ENCODE measurements around the gene MBNL2. TPM values are rescaled to one million over a fixed set of nuclear protein-coding genes. Genes with fewer than 3 reads are reported as not detected.

MBNL2 gene
- total and polyA plus RNA-seq, 2 of the 13 experiments (the other 11 are each of a cell fraction or from before 2014, with no cell fraction given), result 30.8 to 59.0 TPM

DNA sequence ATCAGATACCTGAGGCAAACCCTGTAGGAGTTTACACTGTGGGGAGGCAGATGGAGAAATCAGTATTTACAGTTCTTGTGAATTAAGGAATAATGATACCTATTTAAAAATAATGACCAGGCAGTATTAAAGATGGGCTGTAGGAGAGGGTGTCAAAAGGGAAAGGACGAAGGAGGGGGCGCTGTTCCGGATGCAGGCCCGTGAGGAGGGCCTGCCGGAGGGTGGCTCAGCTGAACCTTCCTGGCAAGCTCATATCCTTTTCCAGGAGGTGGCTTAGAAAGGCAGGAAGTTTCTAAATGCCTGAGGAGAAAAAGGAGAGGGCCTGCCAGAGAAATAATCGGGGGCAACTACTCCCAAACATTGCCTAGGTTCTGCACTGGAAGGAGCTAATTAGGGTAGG is 46.6 kb downstream of the MBNL2 start:
- Histone ChIP-seq H3K36me3 (replicated peaks in 1 of 2; ENCODE audit: control insufficient read depth in 1 of 2, insufficient read depth in 2 of 2, low read length in 2 of 2) (peaks cover 3 to 30% of the 10 kb centered on the region in 2 experiments; a peak in 4 of 5 replicates), H4K20me1 (ENCODE audit: insufficient read depth, low read length) (peaks cover 9% of the 10 kb centered on the region; the same call in 1 of the 2 replicates), H3K4me2 (ENCODE audit: low read depth, low read length) (no peak overlapping the region), H3K27ac (ENCODE audit: extremely low read length, insufficient read depth, low read length) (peak overlapping the region; percentile 15), H3K79me2 (ENCODE audit: insufficient read depth, low read length) (peaks cover 90% of the 10 kb centered on the region), H3K4me3 (replicated peaks in 1 of 3; ENCODE audit: insufficient read depth in 1 of 3, low read depth in 2 of 3, low read length in 3 of 3) (no peak overlapping the region), H3K9ac (ENCODE audit: insufficient read depth, low read depth, low read length) (no peak overlapping the region), H3K4me1 (ENCODE audit: insufficient read depth, low read length) (peaks cover 76% of the 10 kb centered on the region), H2AFZ (ENCODE audit: low read length) (no peak overlapping the region), H3K9me3 (ENCODE audit: low read length) (no peaks in the 10 kb centered on the region), H3K27me3 (ENCODE audit: control insufficient read depth in 1 of 2, insufficient read depth in 2 of 2, low read length in 2 of 2) (no peaks in the 10 kb centered on the region)
- ChIA-PET POLR2A (interaction anchor here (1.7 kb wide), 1 partner anchor 9 kb away, joined by 9 read pairs; no protein-coding TSS in a partner anchor), CTCF (ENCODE audit: low intra/inter-chr PET ratio, low total read pairs) (no interaction called here)
- 92% methylated on average over 6 of the region's 6 CpGs for WGBS (ENCODE audit: low lambda C conversion rate)
- TF ChIP-seq ZNF746 (CRISPR knock-in tag; IDR thresholded peaks at IDR 0.05) (no peak), POLR2G (IDR thresholded peaks at IDR 0.05; ENCODE audit: low read depth, low read length) (0 out of 2 replicates have a peak, but pooled peaks have one; percentile 25)
- TF ChIP-seq, protein P1, sequence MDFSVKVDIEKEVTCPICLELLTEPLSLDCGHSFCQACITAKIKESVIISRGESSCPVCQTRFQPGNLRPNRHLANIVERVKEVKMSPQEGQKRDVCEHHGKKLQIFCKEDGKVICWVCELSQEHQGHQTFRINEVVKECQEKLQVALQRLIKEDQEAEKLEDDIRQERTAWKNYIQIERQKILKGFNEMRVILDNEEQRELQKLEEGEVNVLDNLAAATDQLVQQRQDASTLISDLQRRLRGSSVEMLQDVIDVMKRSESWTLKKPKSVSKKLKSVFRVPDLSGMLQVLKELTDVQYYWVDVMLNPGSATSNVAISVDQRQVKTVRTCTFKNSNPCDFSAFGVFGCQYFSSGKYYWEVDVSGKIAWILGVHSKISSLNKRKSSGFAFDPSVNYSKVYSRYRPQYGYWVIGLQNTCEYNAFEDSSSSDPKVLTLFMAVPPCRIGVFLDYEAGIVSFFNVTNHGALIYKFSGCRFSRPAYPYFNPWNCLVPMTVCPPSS (IDR thresholded peaks at IDR 0.05), result no peak
- TF ChIP-seq, protein P2, sequence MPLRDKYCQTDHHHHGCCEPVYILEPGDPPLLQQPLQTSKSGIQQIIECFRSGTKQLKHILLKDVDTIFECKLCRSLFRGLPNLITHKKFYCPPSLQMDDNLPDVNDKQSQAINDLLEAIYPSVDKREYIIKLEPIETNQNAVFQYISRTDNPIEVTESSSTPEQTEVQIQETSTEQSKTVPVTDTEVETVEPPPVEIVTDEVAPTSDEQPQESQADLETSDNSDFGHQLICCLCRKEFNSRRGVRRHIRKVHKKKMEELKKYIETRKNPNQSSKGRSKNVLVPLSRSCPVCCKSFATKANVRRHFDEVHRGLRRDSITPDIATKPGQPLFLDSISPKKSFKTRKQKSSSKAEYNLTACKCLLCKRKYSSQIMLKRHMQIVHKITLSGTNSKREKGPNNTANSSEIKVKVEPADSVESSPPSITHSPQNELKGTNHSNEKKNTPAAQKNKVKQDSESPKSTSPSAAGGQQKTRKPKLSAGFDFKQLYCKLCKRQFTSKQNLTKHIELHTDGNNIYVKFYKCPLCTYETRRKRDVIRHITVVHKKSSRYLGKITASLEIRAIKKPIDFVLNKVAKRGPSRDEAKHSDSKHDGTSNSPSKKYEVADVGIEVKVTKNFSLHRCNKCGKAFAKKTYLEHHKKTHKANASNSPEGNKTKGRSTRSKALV (CRISPR knock-in tag; IDR thresholded peaks at IDR 0.05), result no peak
- FAIRE-seq, result no peak
- ATAC-seq, result peak; percentile 42; the same call in 2 of the 3 replicates
- DNase-seq (ENCODE audit: low spot score), result no peak
- in situ Hi-C loops (cut with HindIII; ENCODE audit: extremely low pct_ligation_motif_present, low pct_unique_long_range_greater_than_20kb) (no loop called here), intact Hi-C loops (cut with micrococcal nuclease; ENCODE audit: unreplicated experiment) (no loop called here)
- no TSS peak for BruUV-seq (replicated peaks)

DNA sequence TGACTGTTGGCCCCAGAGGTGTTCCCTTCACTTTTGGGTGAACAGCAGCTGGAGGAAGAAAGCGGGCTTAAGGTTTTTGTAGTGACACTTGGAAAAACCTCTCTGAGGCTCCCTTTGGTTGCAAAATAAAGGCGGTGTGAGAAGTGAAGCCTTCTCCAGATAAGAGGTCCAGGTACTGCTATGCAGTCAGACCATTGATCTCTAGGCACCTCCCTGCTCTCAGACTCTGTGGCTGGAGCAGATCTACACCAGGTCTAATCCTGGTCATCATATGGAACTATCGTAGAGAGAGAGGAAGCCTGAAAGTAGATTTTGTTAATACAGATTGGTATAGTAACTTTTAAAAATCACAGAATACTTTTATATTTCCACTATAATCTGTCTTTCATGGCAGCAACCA is 47.5 kb downstream of the MBNL2 start:
- WGBS (ENCODE audit: low lambda C conversion rate), result 97% methylated on average over 3 of the region's 3 CpGs
- TF ChIP-seq RBM22 (optimal IDR thresholded peaks at IDR 0.05; ENCODE audit: low read length) (peak; percentile 78), RFX1 (IDR thresholded peaks at IDR 0.05) (no peak), PRMT3 (CRISPR knock-in tag; IDR thresholded peaks at IDR 0.05; ENCODE audit: borderline replicate concordance, low read depth) (no peak)
- Histone ChIP-seq H3K9ac (ENCODE audit: insufficient read depth, low read depth, low read length) (no peak overlapping the region), H3K79me2 (ENCODE audit: insufficient read depth, low read length) (peaks cover 82% of the 10 kb centered on the region), H3K27ac (ENCODE audit: extremely low read length, insufficient read depth, low read length) (peak overlapping the region; percentile 15), H3K27me3 (ENCODE audit: control insufficient read depth in 1 of 2, insufficient read depth in 2 of 2, low read length in 2 of 2) (no peaks in the 10 kb centered on the region), H3K4me2 (ENCODE audit: low read depth, low read length) (no peak overlapping the region), H3K36me3 (replicated peaks in 1 of 2; ENCODE audit: control insufficient read depth in 1 of 2, insufficient read depth in 2 of 2, low read length in 2 of 2) (peaks cover 3 to 30% of the 10 kb centered on the region in 2 experiments; a peak in 4 of 5 replicates), H2AFZ (ENCODE audit: low read length) (no peak overlapping the region), H3K9me3 (ENCODE audit: low read length) (no peaks in the 10 kb centered on the region), H3K4me1 (ENCODE audit: insufficient read depth, low read length) (peaks cover 82% of the 10 kb centered on the region), H3K4me3 (replicated peaks in 1 of 3; ENCODE audit: insufficient read depth in 1 of 3, low read depth in 2 of 3, low read length in 3 of 3) (no peak overlapping the region), H4K20me1 (ENCODE audit: insufficient read depth, low read length) (peaks cover 6% of the 10 kb centered on the region; the same call in 1 of the 2 replicates)
- ChIA-PET POLR2A (interaction anchor here (1.2 to 1.7 kb wide), 2 partner anchors 10 to 12 kb away, joined by 3 to 9 read pairs; no protein-coding TSS in a partner anchor), CTCF (ENCODE audit: low intra/inter-chr PET ratio, low total read pairs) (no interaction called here)
- FAIRE-seq (no peak), ATAC-seq (peak; percentile 51), DNase-seq (ENCODE audit: low spot score) (no peak)
- no TSS peak for BruUV-seq (replicated peaks)
- in situ Hi-C loops (cut with HindIII; ENCODE audit: extremely low pct_ligation_motif_present, low pct_unique_long_range_greater_than_20kb) (no loop called here), intact Hi-C loops (cut with micrococcal nuclease; ENCODE audit: unreplicated experiment) (no loop called here)
